ENCODE measurements around the gene PRRX2. TPM values are rescaled to one million over a fixed set of nuclear protein-coding genes. Genes with fewer than 3 reads are reported as not detected.
A peak's percentile ranks its signal among the peaks of the same experiment; 100 is the strongest.

PRRX2 gene
- total and polyA plus RNA-seq, 2 of the 13 experiments (the other 11 are each of a cell fraction or from before 2014, with no cell fraction given), result 0.05 TPM; not detected in 1

- no peak for TF ChIP-seq ZBTB40 (IDR thresholded peaks at IDR 0.05)
- peak; percentile 36; the same call in 1 of the 2 replicates for TF ChIP-seq ZBTB40 (CRISPR knock-in tag; IDR thresholded peaks at IDR 0.05)
- TF ChIP-seq ZNF12 (CRISPR knock-in tag; IDR thresholded peaks at IDR 0.05), result no peak
- TF ChIP-seq MED13 (CRISPR knock-in tag; IDR thresholded peaks at IDR 0.05), result no peak
- no peak for TF ChIP-seq ZNF34 (CRISPR knock-in tag; IDR thresholded peaks at IDR 0.05; ENCODE audit: borderline replicate concordance)
- TF ChIP-seq AHDC1 (CRISPR knock-in tag; IDR thresholded peaks at IDR 0.05; ENCODE audit: borderline replicate concordance), result 0 out of 2 replicates have a peak, but pooled peaks have one; percentile 30
- no peak for TF ChIP-seq BCLAF1 (IDR thresholded peaks at IDR 0.05)
- TF ChIP-seq ARNT (IDR thresholded peaks at IDR 0.05), result no peak
These were observed 96.5 kb downstream of the PRRX2 start (continued) for GRCh38 chr9:129761901-129762369.

Measured in HepG2 (cell line).